Transverse colon (tissue), 4 donors: ENCODE data around the gene FAM118B. TPM values are rescaled to one million over a fixed set of nuclear protein-coding genes. Genes with fewer than 3 reads are reported as not detected.

Experiments used
- DNase-seq: peaks from one replicate; pipeline ENCODE4 v3.0.0-alpha.2; 2019
- H3K27ac ChIP-seq, 4 donors: fragments of 200-600 bp; sonication (generic); 2 replicates each; pipeline ENCODE4 v1.5.1; 2016 to 2018; ENCODE audit warnings: inconsistent platforms in 4 of 4
- H3K27me3 ChIP-seq: fragments of 200-600 bp; sonication (generic); 2 replicates; pipeline ENCODE4 v1.5.1; 2017; ENCODE audit warnings: inconsistent platforms
- H3K36me3 ChIP-seq, 4 donors: fragments of 200-600 bp; sonication (generic); 2 replicates each; pipeline ENCODE4 v1.5.1; 2017 to 2019; ENCODE audit warnings: inconsistent platforms in 4 of 4
- H3K4me1 ChIP-seq, 4 donors: fragments of 200-600 bp; sonication (generic); 2 replicates each; pipeline ENCODE4 v1.5.1; 2017 to 2020; ENCODE audit warnings: inconsistent platforms in 4 of 4
- H3K4me3 ChIP-seq, 4 donors: fragments of 200-600 bp; sonication (generic); 1 replicate in 1 of 4; 2 replicates in 3 of 4; pipeline versions ENCODE4 v1.5.1 to v1.6.1; 2017 to 2019; ENCODE audit warnings: inconsistent platforms in 4 of 4
- H3K9me3 ChIP-seq, 2 donors: fragments of 200-600 bp; sonication (generic); 2 replicates each; pipeline ENCODE4 v1.5.1; 2017 to 2019; ENCODE audit warnings: inconsistent platforms in 2 of 2
- EP300 ChIP-seq: sonication (generic); formaldehyde crosslinking; IDR thresholded peaks from one replicate; pipeline ENCODE4 v1.6.1; 2017; ENCODE audit warnings: antibody characterized with exemption, low read depth
- POLR2A ChIP-seq: fragments of 450-650 bp; IDR thresholded peaks from one replicate; pipeline ENCODE4 v1.6.1; 2016; ENCODE audit warnings: antibody characterized with exemption, mild to moderate bottlenecking, moderate library complexity
- POLR2AphosphoS5 ChIP-seq, 3 donors: sonication (generic); formaldehyde crosslinking; IDR thresholded peaks; one replicate each; pipeline ENCODE4 v1.6.1; 2016; ENCODE audit warnings: antibody characterized with exemption in 3 of 3
- WGBS, 2 donors: methylation state at CpG; one replicate each; pipeline ENCODE4 v1.1.5; 2018; ENCODE audit warnings: low coverage in 1 of 2; 5-methylcytosine and 5-hydroxymethylcytosine counted together
- in situ Hi-C, 4 donors: fragments of 200-750 bp; cut with MboI; loops; one replicate each; pipeline versions ENCODE4 v1.15.0 to v1.15.1; 2017; ENCODE audit warnings: low sequenced_read_pairs in 3 of 4, low pct_ligation_motif_present in 1 of 4, low pct_unique_long_range_greater_than_20kb in 1 of 4
- intact Hi-C: fragments of 100-400 bp; cut with DNase I; formaldehyde crosslinking; loops from one replicate; pipeline ENCODE4 v1.15.1; 2023; ENCODE audit warnings: low total_unique reads
- total RNA-seq, 4 donors: library from RNA; depleted of rRNA; stranded (reverse); fragments of >200 nt; gene quantifications; one replicate each; pipeline ENCODE4 v1.1.0, GENCODE V29; 2016
- TF ChIP-seq, protein P1 (sequence below), 5 experiments: fragments of 200-600 bp in 3 of 5; fragments of 450-650 bp in 2 of 5; sonication (generic) in 3 of 5; IDR thresholded peaks; 1 replicate in 2 of 5; 2 replicates in 3 of 5; pipeline ENCODE4 v1.5.1; 2016 to 2017; ENCODE audit warnings: antibody characterized with exemption in 5 of 5, inconsistent platforms in 3 of 5, mild to moderate bottlenecking in 2 of 5, moderate library complexity in 1 of 5

FAM118B gene
- total RNA-seq, 4 donors from 2014 or later, result 13.7 to 54.5 (median 47.3) TPM

GRCh38 chr11:126282361-126282735 lies 70.8 kb downstream of the FAM118B start:
- DNase-seq, result peak; percentile 57
- Histone ChIP-seq H3K9me3 (no peaks in the 10 kb centered on the region), H3K4me1 (peaks cover 7 to 28% (median 15%) of the 10 kb centered on the region in 4 donors), H3K27me3 (no peaks in the 10 kb centered on the region), H3K36me3 (no peaks in the 10 kb centered on the region), H3K4me3 (peak overlapping the region; percentile 61 to 84 (median 78)), H3K27ac (peak overlapping the region; percentile 92 to 94 (median 93))
- TF ChIP-seq, protein P1, sequence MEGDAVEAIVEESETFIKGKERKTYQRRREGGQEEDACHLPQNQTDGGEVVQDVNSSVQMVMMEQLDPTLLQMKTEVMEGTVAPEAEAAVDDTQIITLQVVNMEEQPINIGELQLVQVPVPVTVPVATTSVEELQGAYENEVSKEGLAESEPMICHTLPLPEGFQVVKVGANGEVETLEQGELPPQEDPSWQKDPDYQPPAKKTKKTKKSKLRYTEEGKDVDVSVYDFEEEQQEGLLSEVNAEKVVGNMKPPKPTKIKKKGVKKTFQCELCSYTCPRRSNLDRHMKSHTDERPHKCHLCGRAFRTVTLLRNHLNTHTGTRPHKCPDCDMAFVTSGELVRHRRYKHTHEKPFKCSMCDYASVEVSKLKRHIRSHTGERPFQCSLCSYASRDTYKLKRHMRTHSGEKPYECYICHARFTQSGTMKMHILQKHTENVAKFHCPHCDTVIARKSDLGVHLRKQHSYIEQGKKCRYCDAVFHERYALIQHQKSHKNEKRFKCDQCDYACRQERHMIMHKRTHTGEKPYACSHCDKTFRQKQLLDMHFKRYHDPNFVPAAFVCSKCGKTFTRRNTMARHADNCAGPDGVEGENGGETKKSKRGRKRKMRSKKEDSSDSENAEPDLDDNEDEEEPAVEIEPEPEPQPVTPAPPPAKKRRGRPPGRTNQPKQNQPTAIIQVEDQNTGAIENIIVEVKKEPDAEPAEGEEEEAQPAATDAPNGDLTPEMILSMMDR (IDR thresholded peaks at IDR 0.05), result no peak
- TF ChIP-seq POLR2AphosphoS5 (IDR thresholded peaks at IDR 0.05) (no peak), POLR2A (no peak), EP300 (no peak)
- intact Hi-C loops (no loop called here), in situ Hi-C loops (no loop called here)
- 5% methylated on average over 15 of the region's 15 CpGs; no CpG with 5 or more reads in 1 of the 2 donors for WGBS, 2 donors

- peak within 1 kb of the TSS; percentile 61 to 84 (median 78) for H3K4me3 ChIP-seq
- H3K4me1 ChIP-seq, result peaks cover 7 to 28% (median 15%) of the 10 kb centered on the region in 4 donors
- H3K27ac ChIP-seq, result peak within 1 kb of the TSS; percentile 92 to 94 (median 93)
- in situ Hi-C loops (no loop called here), intact Hi-C loops (no loop called here)
- TF ChIP-seq EP300 (no peak), POLR2AphosphoS5 (IDR thresholded peaks at IDR 0.05) (peak; percentile 32 to 68 (median 62)), POLR2A (peak; percentile 68)
- TF ChIP-seq, protein P1 (IDR thresholded peaks at IDR 0.05), result peak in 4 of 5 experiments; percentile 1 to 52 (median 30)
- H3K36me3 ChIP-seq, result no peaks in the 10 kb centered on the region
- WGBS, 2 donors, result 0% methylated on average over 2 to 49 of the region's 82 CpGs
- no peaks in the 10 kb centered on the region for H3K27me3 ChIP-seq
- no peaks in the 10 kb centered on the region for H3K9me3 ChIP-seq
- peak; percentile 76 for DNase-seq
Observed at GRCh38 chr11:126282736-126283591, 71.4 kb downstream of the FAM118B start, which contains the start of gene TIRAP. TIRAP (plus strand) TSS chr11:126283093; CDS start chr11:126290895, 7,802 bp downstream.

- intact Hi-C loops, result no loop called here
- no peak overlapping the region for H3K4me3 ChIP-seq
Observed at GRCh38 chr11:126284829-126285228, 73.2 kb downstream of the FAM118B start.

GRCh38 chr11:126288237-126288636 lies 76.7 kb downstream of the FAM118B start:
- TF ChIP-seq EP300 (no peak), POLR2A (no peak), POLR2AphosphoS5 (IDR thresholded peaks at IDR 0.05) (no peak)
- TF ChIP-seq, protein P1 (IDR thresholded peaks at IDR 0.05), result no peak
- in situ Hi-C loops, result no loop called here
- 85 to 93% methylated on average over 6 of the region's 6 CpGs for WGBS, 2 donors
- no peaks in the 10 kb centered on the region for H3K9me3 ChIP-seq
- H3K4me1 ChIP-seq, result peaks cover 0 to 16% (median 8%) of the 10 kb centered on the region in 4 donors
- H3K4me3 ChIP-seq, result no peak overlapping the region
- intact Hi-C loops, result no loop called here
- peaks cover 0 to 21% (median 9%) of the 10 kb centered on the region in 4 donors for H3K36me3 ChIP-seq
- no peak overlapping the region for H3K27ac ChIP-seq
- no peaks in the 10 kb centered on the region for H3K27me3 ChIP-seq
- DNase-seq, result no peak

More at GRCh38 chr11:126284829-126285228, 73.2 kb downstream of the FAM118B start:
- in situ Hi-C loops, result no loop called here
- no peaks in the 10 kb centered on the region for H3K9me3 ChIP-seq
- WGBS, 2 donors, result 61 to 64% methylated on average over 4 to 6 of the region's 6 CpGs
- TF ChIP-seq, protein P1 (IDR thresholded peaks at IDR 0.05), result no peak
- TF ChIP-seq EP300, result no peak
- no peak for TF ChIP-seq POLR2AphosphoS5 (IDR thresholded peaks at IDR 0.05)
- TF ChIP-seq POLR2A, result no peak
- peaks cover 0 to 7% (median 0%) of the 10 kb centered on the region in 4 donors for H3K36me3 ChIP-seq
- peaks cover 7 to 28% (median 15%) of the 10 kb centered on the region in 4 donors for H3K4me1 ChIP-seq
- H3K27me3 ChIP-seq, result no peaks in the 10 kb centered on the region
- DNase-seq, result peak; percentile 83
- H3K27ac ChIP-seq, result no peak overlapping the region
